Measurements from ENCODE around the gene ARHGAP4. TPM values are rescaled to one million over a fixed set of nuclear protein-coding genes. Genes with fewer than 3 reads are reported as not detected.

Gene ARHGAP4
- total and polyA plus RNA-seq, 2 of the 4 experiments (the other 2 are of a cell fraction) = 0.18 to 0.72 TPM

- intact Hi-C loops (cut with micrococcal nuclease) = no loop called here
- H3K9me3 ChIP-seq (ENCODE audit: control insufficient read depth, insufficient read depth, low read length) = no peaks in the 10 kb centered on the region
- no peak overlapping the region for H3K18ac ChIP-seq (ENCODE audit: low read depth, low read length)
- H2BK20ac ChIP-seq (ENCODE audit: low read depth, low read length) = no peak overlapping the region
- peak overlapping the region; percentile 67; the same call in 1 of the 2 replicates for H3K23ac ChIP-seq (ENCODE audit: low read depth, low read length)
- H3K56ac ChIP-seq (ENCODE audit: extremely low read depth, insufficient read depth, low read length) = no peak overlapping the region
- DNase-seq (no peak), ATAC-seq (ENCODE audit: low read depth) (no peak)
- in situ Hi-C loops (cut with MboI; ENCODE audit: low sequenced_read_pairs) = no loop called here
- ChIA-PET POLR2A (ENCODE audit: unreplicated experiment) (interaction anchor here (0.5 kb wide), 1 partner anchor 453 kb away, joined by 11 read pairs; no protein-coding TSS in a partner anchor), CTCF (no interaction called here)
- H3K9ac ChIP-seq (ENCODE audit: low read depth, low read length) = no peak overlapping the region
- H4K20me1 ChIP-seq (ENCODE audit: insufficient read depth, low read length) = peaks cover 16% of the 10 kb centered on the region
- peak overlapping the region; percentile 94 for H2AK9ac ChIP-seq (replicated peaks; ENCODE audit: low read depth, low read length, poor library complexity)
- no peak overlapping the region for H2BK5ac ChIP-seq (ENCODE audit: low read depth, low read length, poor library complexity, severe bottlenecking)
- 0 out of 2 replicates have a peak overlapping the region, but pooled peaks have one; percentile 22 for H2BK120ac ChIP-seq (ENCODE audit: low read depth, low read length)
- peak overlapping the region; percentile 46; the same call in 1 of the 2 replicates for H2AK5ac ChIP-seq (ENCODE audit: low read depth, low read length)
- H4K8ac ChIP-seq (ENCODE audit: low read depth in 2 of 2, low read length in 2 of 2) = peak overlapping the region; percentile 19 to 20; a peak in 1 of 4 replicates
- H4K91ac ChIP-seq (ENCODE audit: insufficient read depth, low read depth, low read length) = no peak overlapping the region
- H3K9me1 ChIP-seq (ENCODE audit: insufficient read depth, low read length) = peaks cover 3% of the 10 kb centered on the region; the same call in 1 of the 2 replicates
- no peak overlapping the region for H4K5ac ChIP-seq (ENCODE audit: low read depth, low read length)
- H3K79me1 ChIP-seq (ENCODE audit: low read depth in 1 of 2, low read length in 2 of 2) = peaks cover 14 to 23% of the 10 kb centered on the region in 2 experiments; a peak in 2 of 4 replicates
- TF ChIP-seq, protein P1, sequence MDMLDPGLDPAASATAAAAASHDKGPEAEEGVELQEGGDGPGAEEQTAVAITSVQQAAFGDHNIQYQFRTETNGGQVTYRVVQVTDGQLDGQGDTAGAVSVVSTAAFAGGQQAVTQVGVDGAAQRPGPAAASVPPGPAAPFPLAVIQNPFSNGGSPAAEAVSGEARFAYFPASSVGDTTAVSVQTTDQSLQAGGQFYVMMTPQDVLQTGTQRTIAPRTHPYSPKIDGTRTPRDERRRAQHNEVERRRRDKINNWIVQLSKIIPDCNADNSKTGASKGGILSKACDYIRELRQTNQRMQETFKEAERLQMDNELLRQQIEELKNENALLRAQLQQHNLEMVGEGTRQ (IDR thresholded peaks at IDR 0.05; ENCODE audit: low read depth, low read length) = no peak
- TF ChIP-seq MXI1 (IDR thresholded peaks at IDR 0.05; ENCODE audit: borderline replicate concordance, low read depth, low read length) = no peak
- TF ChIP-seq RFX5 (IDR thresholded peaks at IDR 0.05; ENCODE audit: low read depth, low read length) = no peak
- TF ChIP-seq MAFK (IDR thresholded peaks at IDR 0.05; ENCODE audit: low read depth, low read length) = no peak
- TF ChIP-seq NFE2L2 (IDR thresholded peaks at IDR 0.05; ENCODE audit: low read depth, low read length) = no peak
- no peak for TF ChIP-seq MAZ (IDR thresholded peaks at IDR 0.05; ENCODE audit: borderline replicate concordance, low read depth, low read length)
- no peak for TF ChIP-seq BHLHE40 (IDR thresholded peaks at IDR 0.05; ENCODE audit: low read depth, low read length)
- TF ChIP-seq POLR2A (IDR thresholded peaks at IDR 0.05; ENCODE audit: low read depth, low read length) = no peak
- TF ChIP-seq RAD21 (IDR thresholded peaks at IDR 0.05; ENCODE audit: low read length) = no peak
- no peak for TF ChIP-seq CHD1 (IDR thresholded peaks at IDR 0.05; ENCODE audit: low read depth, low read length)
- TF ChIP-seq CTCF (conservative IDR thresholded peaks at IDR 0.05; ENCODE audit: low read depth, low read length) = no peak
- no peak overlapping the region for H2BK15ac ChIP-seq (ENCODE audit: low read depth, low read length)
- no peak overlapping the region for H3K27ac ChIP-seq (ENCODE audit: insufficient read depth, low read length)
- peak overlapping the region; percentile 86; the same call in 1 of the 2 replicates for H3K14ac ChIP-seq (replicated peaks; ENCODE audit: low read depth, low read length)
- H3K4me2 ChIP-seq (ENCODE audit: low read depth, low read length) = peak overlapping the region; percentile 98; the same call in 1 of the 2 replicates
- no peaks in the 10 kb centered on the region for H3K27me3 ChIP-seq (ENCODE audit: control insufficient read depth, insufficient read depth, low read length)
- H2AFZ ChIP-seq (replicated peaks; ENCODE audit: low read length, poor library complexity) = peak overlapping the region; percentile 67
- no peaks in the 10 kb centered on the region for H3K36me3 ChIP-seq (ENCODE audit: control insufficient read depth, insufficient read depth, low read length)
- peaks cover 8% of the 10 kb centered on the region for H3K4me1 ChIP-seq (ENCODE audit: control insufficient read depth, insufficient read depth, low read length)
- no peak overlapping the region for H3K4me3 ChIP-seq (ENCODE audit: insufficient read depth, low read depth, low read length)
- WGBS, 2 experiments (ENCODE audit: extremely low coverage in 2 of 2, insufficient read length in 1 of 2) = 73% methylated on average over 8 of the region's 14 CpGs; no CpG with 5 or more reads in 1 of the 2 experiments
- dilution Hi-C loops (cut with HindIII; ENCODE audit: low sequenced_read_pairs, unreplicated experiment) = no loop called here
- peak overlapping the region; percentile 84; the same call in 1 of the 2 replicates for H3K4ac ChIP-seq (ENCODE audit: low read depth, low read length)
- BruUV-seq (replicated peaks) = no TSS peak
These were observed 48.1 kb upstream of the ARHGAP4 start for GRCh38 chrX:153974003-153974725.

Measured in IMR-90 (cell line).